ENCODE data around the gene ARMH2. TPM values are rescaled to one million over a fixed set of nuclear protein-coding genes. Genes with fewer than 3 reads are reported as not detected.
"Not testable (repeated sequence)": the region's sequence is repeated elsewhere in the genome, so short reads cannot be mapped to it uniquely, and the experiment has no call there.

Gene ARMH2
- total RNA-seq, 1 donor from 2014 or later = not detected

DNA sequence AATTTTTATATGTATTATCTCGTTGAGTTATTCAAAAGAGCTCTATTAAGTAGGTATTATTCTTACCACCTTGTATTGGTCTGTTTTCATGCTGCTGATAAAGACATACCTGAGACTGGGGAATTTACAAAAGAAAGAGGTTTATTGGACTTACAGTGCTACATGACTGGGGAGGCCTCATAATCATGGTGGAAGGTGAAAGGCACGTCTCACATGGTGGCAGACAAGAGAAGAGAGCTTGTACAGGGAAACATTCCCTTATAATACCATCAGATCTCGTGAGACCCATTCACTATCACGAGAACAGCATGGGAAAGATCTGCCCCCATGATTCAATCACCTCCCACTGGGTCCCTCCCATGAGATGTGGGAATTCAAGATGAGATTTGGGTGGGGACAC lies 44.3 kb downstream of the ARMH2 start:
- H3K9ac ChIP-seq (ENCODE audit: low read depth in 1 of 3, low read length in 3 of 3); H3K27me3 ChIP-seq (ENCODE audit: control insufficient read depth in 3 of 3, insufficient read depth in 3 of 3, low read length in 3 of 3); H3K4me3 ChIP-seq (ENCODE audit: low read length in 3 of 3); H3K4me1 ChIP-seq (ENCODE audit: control insufficient read depth in 3 of 3, insufficient read depth in 3 of 3, low read length in 3 of 3); H3K9me3 ChIP-seq (ENCODE audit: control insufficient read depth in 3 of 3, low read length in 3 of 3); H3K36me3 ChIP-seq (ENCODE audit: control insufficient read depth in 3 of 3, insufficient read depth in 3 of 3, low read length in 3 of 3); H3K27ac ChIP-seq (ENCODE audit: low read depth, low read length): not testable (repeated sequence)

DNA sequence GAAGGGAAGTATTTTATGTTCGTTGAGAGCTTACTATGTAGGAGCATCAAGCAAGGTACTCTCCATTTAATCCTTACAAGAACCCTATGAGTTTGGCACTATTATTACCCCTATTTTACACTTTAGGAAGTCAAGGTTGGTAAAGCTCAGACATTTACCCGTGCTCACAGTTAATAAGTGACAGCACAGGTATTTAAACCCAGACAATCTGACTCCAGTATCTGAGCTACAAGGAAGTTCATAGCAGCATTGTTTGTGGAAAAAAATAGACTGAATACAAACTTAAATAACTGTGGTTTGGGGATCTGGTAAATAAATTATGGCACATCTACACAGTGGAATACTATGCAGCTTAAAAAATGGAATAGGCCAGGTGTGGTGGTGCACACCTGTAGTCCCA lies 45.2 kb downstream of the ARMH2 start:
- H3K4me3 ChIP-seq (ENCODE audit: low read length in 3 of 3) = no peak overlapping the region
- H3K9ac ChIP-seq (ENCODE audit: low read depth in 1 of 3, low read length in 3 of 3) = no peak overlapping the region
- no peak overlapping the region for H3K27ac ChIP-seq (ENCODE audit: low read depth, low read length)
- no peaks in the 10 kb centered on the region for H3K36me3 ChIP-seq (ENCODE audit: control insufficient read depth in 3 of 3, insufficient read depth in 3 of 3, low read length in 3 of 3)
- no peaks in the 10 kb centered on the region for H3K4me1 ChIP-seq (ENCODE audit: control insufficient read depth in 3 of 3, insufficient read depth in 3 of 3, low read length in 3 of 3)
- H3K27me3 ChIP-seq (ENCODE audit: control insufficient read depth in 3 of 3, insufficient read depth in 3 of 3, low read length in 3 of 3) = no peaks in the 10 kb centered on the region
- H3K9me3 ChIP-seq (ENCODE audit: control insufficient read depth in 3 of 3, low read length in 3 of 3) = no peaks in the 10 kb centered on the region

DNA sequence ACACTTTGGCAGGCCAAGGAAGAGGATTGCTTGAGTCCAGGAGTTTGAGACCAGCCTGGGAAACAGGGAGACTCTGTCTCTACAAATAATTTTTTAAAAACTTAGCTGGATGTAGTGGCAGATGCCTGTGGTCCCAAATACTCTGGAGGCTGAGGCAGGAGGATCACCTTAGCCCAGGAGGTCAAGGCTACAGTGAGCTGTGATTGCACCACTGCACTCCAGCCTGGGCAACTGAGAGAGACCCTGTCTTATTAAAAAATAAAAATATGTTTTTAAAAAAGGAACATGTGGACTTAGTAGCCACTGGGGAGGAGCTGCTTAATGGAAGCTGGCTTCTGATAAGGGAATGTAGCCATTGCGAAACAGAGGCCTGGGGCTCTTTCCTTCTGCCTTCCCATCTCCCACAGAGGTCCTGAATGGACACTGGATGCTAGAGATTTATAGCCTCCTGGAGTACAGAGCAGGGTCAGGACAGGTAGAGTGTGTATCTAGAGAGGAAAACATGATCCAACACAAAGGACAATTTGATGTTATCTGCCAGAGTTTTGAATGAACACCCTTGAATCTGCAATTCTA lies 45.7 kb downstream of the ARMH2 start:
- Histone ChIP-seq H3K9ac (ENCODE audit: low read depth in 1 of 3, low read length in 3 of 3) (no peak overlapping the region), H3K27ac (ENCODE audit: low read depth, low read length) (no peak overlapping the region), H3K4me1 (ENCODE audit: control insufficient read depth in 3 of 3, insufficient read depth in 3 of 3, low read length in 3 of 3) (no peaks in the 10 kb centered on the region), H3K9me3 (ENCODE audit: control insufficient read depth in 3 of 3, low read length in 3 of 3) (no peaks in the 10 kb centered on the region), H3K4me3 (ENCODE audit: low read length in 3 of 3) (no peak overlapping the region), H3K36me3 (ENCODE audit: control insufficient read depth in 3 of 3, insufficient read depth in 3 of 3, low read length in 3 of 3) (no peaks in the 10 kb centered on the region), H3K27me3 (ENCODE audit: control insufficient read depth in 3 of 3, insufficient read depth in 3 of 3, low read length in 3 of 3) (no peaks in the 10 kb centered on the region)

DNA sequence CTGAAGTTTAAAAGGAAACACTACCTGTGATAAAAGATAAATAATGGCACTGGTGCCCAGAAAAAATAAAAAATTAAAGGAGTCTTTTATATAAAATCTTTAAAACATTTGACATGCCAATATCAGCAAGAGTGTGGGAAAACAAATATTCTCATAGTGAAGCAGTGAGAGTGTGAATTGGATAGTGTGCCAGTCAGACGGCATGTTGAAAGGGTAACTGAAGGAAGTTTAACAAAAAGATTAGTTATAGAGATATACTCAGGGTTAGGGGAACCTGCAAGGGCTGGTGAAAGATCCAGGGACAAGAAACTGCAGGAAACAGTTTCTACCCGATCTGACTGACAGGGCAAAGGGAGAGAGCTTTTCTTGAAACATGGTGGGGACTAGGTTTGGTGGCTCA lies 46.2 kb downstream of the ARMH2 start:
- no peaks in the 10 kb centered on the region for H3K9me3 ChIP-seq (ENCODE audit: control insufficient read depth in 3 of 3, low read length in 3 of 3)
- no peak overlapping the region for H3K27ac ChIP-seq (ENCODE audit: low read depth, low read length)
- no peaks in the 10 kb centered on the region for H3K4me1 ChIP-seq (ENCODE audit: control insufficient read depth in 3 of 3, insufficient read depth in 3 of 3, low read length in 3 of 3)
- no peaks in the 10 kb centered on the region for H3K27me3 ChIP-seq (ENCODE audit: control insufficient read depth in 3 of 3, insufficient read depth in 3 of 3, low read length in 3 of 3)
- H3K36me3 ChIP-seq (ENCODE audit: control insufficient read depth in 3 of 3, insufficient read depth in 3 of 3, low read length in 3 of 3) = no peaks in the 10 kb centered on the region
- no peak overlapping the region for H3K4me3 ChIP-seq (ENCODE audit: low read length in 3 of 3)
- H3K9ac ChIP-seq (ENCODE audit: low read depth in 1 of 3, low read length in 3 of 3) = no peak overlapping the region

DNA sequence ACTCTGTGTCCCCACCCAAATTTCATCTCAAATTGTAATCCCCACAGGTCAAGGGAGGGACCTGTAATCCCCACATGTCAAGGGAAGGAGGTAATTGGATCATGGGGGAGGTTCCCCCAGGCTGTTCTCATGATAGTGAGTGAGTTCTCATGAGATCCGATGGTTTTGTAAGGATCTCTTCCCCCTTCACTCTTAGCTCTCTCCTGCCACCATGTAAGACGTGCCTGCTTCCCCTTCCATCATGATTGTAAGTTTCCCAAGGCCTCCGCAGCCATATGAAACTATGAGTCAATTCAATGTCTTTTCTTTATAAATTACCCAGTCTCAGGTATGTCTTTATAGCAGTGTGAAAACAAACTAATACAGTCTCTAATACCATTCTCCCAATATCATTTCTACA lies 47.8 kb downstream of the ARMH2 start:
- H3K27ac ChIP-seq (ENCODE audit: low read depth, low read length); H3K27me3 ChIP-seq (ENCODE audit: control insufficient read depth in 3 of 3, insufficient read depth in 3 of 3, low read length in 3 of 3); H3K4me1 ChIP-seq (ENCODE audit: control insufficient read depth in 3 of 3, insufficient read depth in 3 of 3, low read length in 3 of 3); H3K4me3 ChIP-seq (ENCODE audit: low read length in 3 of 3); H3K9me3 ChIP-seq (ENCODE audit: control insufficient read depth in 3 of 3, low read length in 3 of 3); H3K9ac ChIP-seq (ENCODE audit: low read depth in 1 of 3, low read length in 3 of 3); H3K36me3 ChIP-seq (ENCODE audit: control insufficient read depth in 3 of 3, insufficient read depth in 3 of 3, low read length in 3 of 3): not testable (repeated sequence)

DNA sequence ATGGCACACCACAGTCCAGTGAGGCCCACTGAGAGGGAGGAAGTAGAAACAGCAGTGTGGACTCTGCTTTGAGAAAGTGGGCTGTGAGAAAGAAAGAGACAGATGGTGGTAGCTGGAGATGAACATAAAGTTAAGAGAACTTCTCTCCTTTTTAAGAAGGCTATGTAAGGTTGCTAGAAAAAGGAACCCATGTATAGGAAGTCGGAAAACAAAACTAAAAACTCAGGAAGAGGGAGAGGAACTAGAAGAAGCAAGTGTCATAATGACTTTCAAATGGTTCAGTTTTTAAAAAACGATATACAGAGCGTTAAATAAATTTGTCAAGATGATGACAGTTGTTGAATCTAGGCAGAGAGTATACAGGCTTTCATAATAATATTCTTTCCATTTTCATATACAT lies 49.4 kb downstream of the ARMH2 start:
- H3K4me1 ChIP-seq (ENCODE audit: control insufficient read depth in 3 of 3, insufficient read depth in 3 of 3, low read length in 3 of 3) = no peaks in the 10 kb centered on the region

More for the DNA sequence above, 49.4 kb downstream of the ARMH2 start:
- no peak overlapping the region for H3K4me3 ChIP-seq (ENCODE audit: low read length in 3 of 3)
- H3K27ac ChIP-seq (ENCODE audit: low read depth, low read length) = no peak overlapping the region
- no peaks in the 10 kb centered on the region for H3K9me3 ChIP-seq (ENCODE audit: control insufficient read depth in 3 of 3, low read length in 3 of 3)
- no peaks in the 10 kb centered on the region for H3K27me3 ChIP-seq (ENCODE audit: control insufficient read depth in 3 of 3, insufficient read depth in 3 of 3, low read length in 3 of 3)
- no peaks in the 10 kb centered on the region for H3K36me3 ChIP-seq (ENCODE audit: control insufficient read depth in 3 of 3, insufficient read depth in 3 of 3, low read length in 3 of 3)
- H3K9ac ChIP-seq (ENCODE audit: low read depth in 1 of 3, low read length in 3 of 3) = no peak overlapping the region

Other genes with a start within 250 kb of the ARMH2 start
- not detected for gene KIAA0319, start 152.7 kb downstream of the ARMH2 start, total RNA-seq
- 11.5 TPM for gene TDP2, start 132.0 kb downstream of the ARMH2 start, total RNA-seq
- gene ACOT13, start 131.8 kb downstream of the ARMH2 start, total RNA-seq = 4.7 TPM
- 41.2 TPM for gene C6orf62, start 79.8 kb downstream of the ARMH2 start, total RNA-seq
- 5.2 TPM for gene GMNN, start 24.0 kb downstream of the ARMH2 start, total RNA-seq
- gene RIPOR2, start 137.0 kb upstream of the ARMH2 start, total RNA-seq = 9.9 TPM

Measured in skeletal muscle tissue (tissue), 4 donors.